Amygdala (tissue), 56 donors: ENCODE results near the gene SLC39A6.
"Not testable (repeated sequence)": the region's sequence is repeated elsewhere in the genome, so short reads cannot be mapped to it uniquely, and the experiment has no call there.

Source experiments
- DNase-seq, 56 donors: peaks; one replicate each; lab custom pipeline; 2025; lab: John Stamatoyannopoulos, UW

Gene SLC39A6

GRCh38 chr18:36066001-36066400, 63.1 kb downstream of the SLC39A6 start:
- DNase-seq: no peak

DNA sequence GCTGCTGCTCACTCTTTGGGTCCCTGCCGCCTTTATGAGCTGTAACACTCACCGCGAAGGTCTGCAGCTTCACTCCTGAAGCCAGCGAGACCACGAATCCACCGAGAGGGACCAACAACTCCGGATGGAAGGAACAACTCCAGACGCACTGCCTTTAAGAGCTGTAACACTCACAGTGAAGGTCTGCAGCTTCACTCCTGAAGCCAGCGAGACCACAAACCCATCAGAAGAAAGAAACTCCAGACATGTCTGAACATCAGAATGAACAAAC, 64.4 kb downstream of the SLC39A6 start:
- not testable (repeated sequence) for DNase-seq

DNA sequence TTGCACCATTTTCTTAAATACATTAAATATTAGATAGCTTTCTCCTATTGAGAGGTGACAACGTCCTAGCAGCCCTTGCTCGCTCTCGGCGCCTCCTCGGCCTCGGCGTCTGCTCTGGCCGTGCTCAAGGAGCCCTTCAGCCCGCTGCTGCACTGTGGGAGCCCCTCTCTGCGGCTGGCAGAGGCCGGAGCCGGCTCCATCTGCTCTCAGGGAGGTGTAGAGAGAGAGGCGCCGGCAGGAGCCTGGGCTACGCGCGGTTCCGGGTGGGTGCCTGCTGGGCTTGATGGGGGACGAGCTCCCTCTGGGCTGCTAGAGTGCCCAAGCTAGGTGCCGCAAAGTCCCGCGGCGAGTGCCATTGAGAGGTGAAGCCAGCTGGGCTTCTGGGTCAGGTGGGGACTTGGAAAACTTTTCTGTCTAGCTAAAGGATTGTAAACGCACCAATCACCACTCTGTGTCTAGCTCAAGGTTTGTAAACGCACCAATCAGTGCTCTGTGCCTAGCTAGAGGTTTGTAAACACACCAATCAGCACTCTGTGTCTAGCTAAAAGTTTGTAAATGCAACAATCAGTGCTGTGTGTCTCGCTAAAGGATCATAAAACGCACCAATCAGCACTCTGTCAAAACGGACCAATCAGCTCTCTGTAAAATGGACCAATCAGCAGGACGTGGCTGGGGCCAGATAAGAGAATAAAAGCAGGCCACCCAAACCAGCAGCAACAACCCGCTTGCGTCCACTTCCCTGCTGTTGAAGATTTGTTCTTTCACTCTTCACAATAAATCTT, 64.9 kb downstream of the SLC39A6 start:
- DNase-seq: peak in 1 of 56 donors; percentile 4

DNA sequence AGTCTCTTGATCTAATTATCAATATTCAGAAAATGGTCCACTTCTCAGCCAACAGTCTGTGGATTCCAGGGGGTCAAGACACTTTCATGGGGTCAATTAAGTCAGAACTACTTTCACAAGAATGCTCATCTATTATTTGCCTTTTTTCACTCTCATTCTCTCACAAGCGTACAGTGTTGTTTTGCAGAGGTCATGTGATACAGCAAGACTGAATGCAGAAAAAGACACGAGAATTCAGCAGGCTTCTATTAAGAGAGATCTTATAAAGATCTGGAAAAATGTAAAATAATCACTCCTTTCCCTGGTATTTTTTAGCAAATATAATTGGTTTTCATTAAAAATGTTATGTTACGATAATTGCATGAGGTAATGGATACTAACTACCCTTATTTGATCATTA, 70.5 kb downstream of the SLC39A6 start:
- no peak for DNase-seq
